HepG2 (cell line): ENCODE data around the gene FRMPD2. TPM values are rescaled to one million over a fixed set of nuclear protein-coding genes. Genes with fewer than 3 reads are reported as not detected.

Source experiments
- ATAC-seq: fragments of 200-7000 bp; cut with Tn5 transposase; 3 replicates; pipeline ENCODE4 v1.9.1; 2020; ENCODE audit warnings: mild to moderate bottlenecking, moderate library complexity
- BruUV-seq: library from RNA; stranded (reverse); fragments of 400-500 nt; replicated peaks from 2 replicates; lab custom pipeline; 2021; lab: Mats Ljungman, UMichigan
- CTCF ChIA-PET: fragments of 300-600 bp; formaldehyde crosslinking; extraction: SDS; loops from one replicate; lab custom pipeline; 2021; ENCODE audit warnings: low total read pairs, inconsistent platforms, low intra/inter-chr PET ratio; lab: Yijun Ruan, JAX
- POLR2A ChIA-PET: fragments of 350-600 bp; sonication (Branson Sonifier 250); formaldehyde crosslinking; loops from one replicate; lab custom pipeline; 2020; ENCODE audit warnings: antibody characterized with exemption, inconsistent platforms; lab: Yijun Ruan, JAX
- DNase-seq: peaks from one replicate; pipeline ENCODE4 v3.0.0-alpha.2; 2015; ENCODE audit warnings: low spot score
- FAIRE-seq: peaks from 3 replicates; lab custom pipeline; 2011; peaks lifted over from hg19 to GRCh38; lab: Jason Lieb, UNC
- H2AFZ ChIP-seq: one replicate; pipeline ENCODE4 v1.6.1; 2011; ENCODE audit warnings: low read length, inconsistent platforms
- H3K27ac ChIP-seq: fragments of 300-600 bp; 3 replicates; pipeline ENCODE4 v1.8.0; 2011; ENCODE audit warnings: mixed run types, mild to moderate bottlenecking, mixed read lengths, low read length, inconsistent platforms; ENCODE audit not compliant: insufficient read depth; ENCODE audit errors: extremely low read length
- H3K27me3 ChIP-seq, 2 experiments: fragments of 200-600 bp in 1 of 2; 2 replicates in 1 of 2; 3 replicates in 1 of 2; pipeline versions ENCODE4 v1.6.0 to v1.8.0; 2011; ENCODE audit warnings: low read length in 2 of 2, mild to moderate bottlenecking in 2 of 2, moderate library complexity in 2 of 2, inconsistent platforms in 1 of 2; ENCODE audit not compliant: insufficient read depth in 2 of 2, control insufficient read depth in 1 of 2
- H3K36me3 ChIP-seq, 2 experiments: fragments of 200-600 bp in 1 of 2; replicated peaks in 1 of 2; 2 replicates in 1 of 2; 3 replicates in 1 of 2; pipeline versions ENCODE4 v1.5.1 to v1.8.0; 2011; ENCODE audit warnings: low read length in 2 of 2, inconsistent platforms in 1 of 2; ENCODE audit not compliant: insufficient read depth in 2 of 2, control insufficient read depth in 1 of 2
- H3K4me1 ChIP-seq: 2 replicates; pipeline ENCODE4 v1.5.1; 2012; ENCODE audit warnings: low read length, inconsistent platforms; ENCODE audit not compliant: insufficient read depth
- H3K4me2 ChIP-seq: 2 replicates; pipeline ENCODE4 v1.6.0; 2011; ENCODE audit warnings: low read depth, low read length, inconsistent platforms
- H3K4me3 ChIP-seq, 3 experiments: fragments of 200-600 bp in 1 of 3; sonication (generic), shearing (Covaris generic) in 1 of 3; replicated peaks in 1 of 3; 2 replicates each; pipeline ENCODE4 v1.5.1; 2011 to 2016; ENCODE audit warnings: low read length in 3 of 3, inconsistent platforms in 2 of 3, low read depth in 2 of 3, mild to moderate bottlenecking in 2 of 3, control low read depth in 1 of 3, mixed read lengths in 1 of 3; ENCODE audit not compliant: insufficient read depth in 1 of 3
- H3K79me2 ChIP-seq: one replicate; pipeline ENCODE4 v1.6.1; 2011; ENCODE audit warnings: low read length, inconsistent platforms; ENCODE audit not compliant: insufficient read depth
- H3K9ac ChIP-seq: 2 replicates; pipeline ENCODE4 v1.6.0; 2011; ENCODE audit warnings: mild to moderate bottlenecking, low read depth, low read length, inconsistent platforms; ENCODE audit not compliant: insufficient read depth
- H3K9me3 ChIP-seq: 2 replicates; pipeline ENCODE4 v1.5.1; 2012; ENCODE audit warnings: mild to moderate bottlenecking, low read length
- H4K20me1 ChIP-seq: 2 replicates; pipeline ENCODE4 v1.6.0; 2011; ENCODE audit warnings: inconsistent platforms, mild to moderate bottlenecking, low read length, moderate library complexity; ENCODE audit not compliant: insufficient read depth
- CSRNP1 ChIP-seq: sonication (generic); formaldehyde crosslinking; IDR thresholded peaks from 2 replicates; pipeline ENCODE4 v1.8.1; 2023; ENCODE audit warnings: mild to moderate bottlenecking, missing genetic modification reagents
- HDAC2 ChIP-seq: sonication (generic); formaldehyde crosslinking; IDR thresholded peaks from 2 replicates; pipeline ENCODE4 v1.4.0; 2020; ENCODE audit warnings: missing genetic modification reagents
- KMT2B ChIP-seq: IDR thresholded peaks from 2 replicates; pipeline ENCODE4 v1.6.1; 2016; ENCODE audit warnings: missing genetic modification reagents, missing compliant biosample characterization
- MAFK ChIP-seq, 2 experiments: IDR thresholded peaks in 1 of 2; conservative IDR thresholded peaks in 1 of 2; 2 replicates each; pipeline ENCODE4 v1.6.1; 2011; ENCODE audit warnings: improper control_type of control experiment in 2 of 2, low read length in 2 of 2
- PATZ1 ChIP-seq: sonication (generic); formaldehyde crosslinking; IDR thresholded peaks from 2 replicates; pipeline ENCODE4 v1.4.0; 2020; ENCODE audit warnings: missing genetic modification reagents
- THAP9 ChIP-seq: sonication (generic); formaldehyde crosslinking; IDR thresholded peaks from 2 replicates; pipeline ENCODE4; 2020; ENCODE audit warnings: missing genetic modification reagents, mild to moderate bottlenecking, borderline replicate concordance
- ZBTB44 ChIP-seq: sonication (generic); formaldehyde crosslinking; IDR thresholded peaks from 2 replicates; pipeline ENCODE4 v1.4.0; 2020; ENCODE audit warnings: missing genetic modification reagents
- ZFP62 ChIP-seq: sonication (generic); formaldehyde crosslinking; IDR thresholded peaks from 2 replicates; pipeline ENCODE4 v1.4.0; 2020; ENCODE audit warnings: missing genetic modification reagents
- ZNF205 ChIP-seq: IDR thresholded peaks from 2 replicates; pipeline ENCODE4 v1.6.1; 2018; ENCODE audit warnings: missing biosample characterization, missing genetic modification reagents
- ZNF337 ChIP-seq: sonication (generic); formaldehyde crosslinking; IDR thresholded peaks from 2 replicates; pipeline ENCODE4 v1.5.1; 2020; ENCODE audit warnings: missing genetic modification reagents, low read depth, mild to moderate bottlenecking, borderline replicate concordance
- ZNF33A ChIP-seq: sonication (generic); formaldehyde crosslinking; IDR thresholded peaks from 2 replicates; pipeline ENCODE4 v1.5.1; 2020; ENCODE audit warnings: missing genetic modification reagents, mild to moderate bottlenecking, moderate library complexity, borderline replicate concordance
- ZNF44 ChIP-seq: sonication (generic); formaldehyde crosslinking; IDR thresholded peaks from 2 replicates; pipeline ENCODE4 v1.5.1; 2020; ENCODE audit warnings: mild to moderate bottlenecking, missing genetic modification reagents
- ZNF552 ChIP-seq: sonication (generic); formaldehyde crosslinking; IDR thresholded peaks from 2 replicates; pipeline ENCODE4 v1.9.0; 2022; ENCODE audit warnings: missing genetic modification reagents, mild to moderate bottlenecking, borderline replicate concordance
- ZNF678 ChIP-seq: sonication (generic); formaldehyde crosslinking; IDR thresholded peaks from 2 replicates; pipeline ENCODE4 v1.4.0; 2020; ENCODE audit warnings: mild to moderate bottlenecking, missing genetic modification reagents
- ZNF788 ChIP-seq: sonication (generic); formaldehyde crosslinking; IDR thresholded peaks from 2 replicates; pipeline ENCODE4 v1.5.0; 2020; ENCODE audit warnings: mild to moderate bottlenecking, missing genetic modification reagents, borderline replicate concordance
- WGBS: methylation state at CpG from one replicate; pipeline ENCODE4 v1.1.6; 2017; ENCODE audit warnings: low lambda C conversion rate; 5-methylcytosine and 5-hydroxymethylcytosine counted together
- in situ Hi-C: cut with HindIII; loops from 2 replicates; pipeline ENCODE4 v1.10.0; 2017; ENCODE audit warnings: low pct_unique_long_range_greater_than_20kb; ENCODE audit not compliant: extremely low pct_ligation_motif_present
- intact Hi-C: fragments of 100-400 bp; cut with micrococcal nuclease; formaldehyde crosslinking; loops from one replicate; pipeline ENCODE4 v1.10.0; 2022; ENCODE audit not compliant: unreplicated experiment
- polyA plus RNA-seq, 8 experiments: library from polyadenylated mRNA; depleted of rRNA in 3 of 8; stranded (reverse) in 7 of 8; unstranded in 1 of 8; fragments of >200 nt; fragmentation: Illumina TruSeq in 4 of 8; extraction: Trizol in 4 of 8; gene quantifications; 2 replicates each; pipeline versions ENCODE4 v1.2.1 to v1.2.3, GENCODE V29; 2011 to 2016; ENCODE audit warnings: low read depth in 4 of 8, missing spikeins in 1 of 8, mixed read lengths in 1 of 8; ENCODE audit not compliant: insufficient read depth in 1 of 8
- total RNA-seq, 5 experiments: library from RNA; depleted of rRNA; stranded (reverse); fragments of >200 nt; fragmentation: Illumina TruSeq; extraction: Trizol; gene quantifications; 2 replicates each; pipeline ENCODE4 v1.2.3, GENCODE V29; 2016; ENCODE audit warnings: low read depth in 1 of 5

FRMPD2 gene
- total and polyA plus RNA-seq, 2 of the 13 experiments (the other 11 are each of a cell fraction or from before 2014, with no cell fraction given) = 0.45 to 1.3 TPM

- in situ Hi-C loops (no loop called here), intact Hi-C loops (no loop called here)
- 0% methylated on average over 5 of the region's 70 CpGs for WGBS
- Histone ChIP-seq H3K4me3 (peak overlapping the region; percentile 82 to 95 (median 83)), H3K4me1 (peaks cover 30% of the 10 kb centered on the region), H2AFZ (no peak overlapping the region), H3K27ac (peak overlapping the region; percentile 87), H3K27me3 (no peaks in the 10 kb centered on the region; a peak in 1 of 5 replicates), H4K20me1 (peaks cover 24% of the 10 kb centered on the region), H3K9me3 (no peaks in the 10 kb centered on the region), H3K4me2 (peak overlapping the region; percentile 78), H3K9ac (peak overlapping the region; percentile 85), H3K36me3 (no peaks in the 10 kb centered on the region), H3K79me2 (peaks cover 32% of the 10 kb centered on the region)
- DNase-seq = peak; percentile 21
- ChIA-PET CTCF (no interaction called here), POLR2A (no interaction called here)
- ATAC-seq = peak; percentile 76
- no peak for FAIRE-seq
- no TSS peak for BruUV-seq
- TF ChIP-seq ZNF788 (no peak), ZFP62 (CRISPR knock-in tag) (no peak), CSRNP1 (CRISPR knock-in tag) (0 out of 2 replicates have a peak, but pooled peaks have one; percentile 16), KMT2B (CRISPR knock-in tag) (no peak), ZNF337 (CRISPR knock-in tag) (no peak), MAFK (conservative IDR thresholded peaks at IDR 0.05 in 1 of 2, IDR thresholded peaks at IDR 0.05 in 1 of 2; ENCODE audit: low read length in 2 of 2) (no peak), ZNF205 (CRISPR knock-in tag) (no peak), PATZ1 (CRISPR knock-in tag) (peak; percentile 51), ZBTB44 (CRISPR knock-in tag) (no peak), ZNF33A (CRISPR knock-in tag) (no peak), ZNF552 (CRISPR knock-in tag) (no peak), ZNF44 (CRISPR knock-in tag) (no peak), ZNF678 (CRISPR knock-in tag) (0 out of 2 replicates have a peak, but pooled peaks have one; percentile 1), THAP9 (CRISPR knock-in tag) (no peak), HDAC2 (no peak)
These were observed 32.6 kb upstream of the FRMPD2 start for GRCh38 chr10:48306870-48307710.
